BJ (cell line): Measurements from ENCODE around the gene CENPF. TPM values are rescaled to one million over a fixed set of nuclear protein-coding genes. Genes with fewer than 3 reads are reported as not detected.
"Not testable (repeated sequence)": the region's sequence is repeated elsewhere in the genome, so short reads cannot be mapped to it uniquely, and the experiment has no call there.

Experiments
- CTCF ChIA-PET: fragments of 350-600 bp; formaldehyde crosslinking; extraction: SDS; loops from one replicate; lab custom pipeline; 2021; ENCODE audit warnings: antibody characterized with exemption, inconsistent platforms; lab: Yijun Ruan, JAX
- POLR2A ChIA-PET: fragments of 300-600 bp; sonication (Branson Sonifier 250); formaldehyde crosslinking; extraction: SDS; loops from one replicate; lab custom pipeline; 2021; ENCODE audit warnings: antibody characterized with exemption; lab: Charles Lee
- DNase-seq: peaks from one replicate; pipeline ENCODE4 v3.0.0-alpha.2; 2011; ENCODE audit warnings: low read depth
- H3K27me3 ChIP-seq: 2 replicates; pipeline ENCODE4 v1.6.0; 2011; ENCODE audit warnings: low read length; ENCODE audit not compliant: control insufficient read depth, insufficient read depth
- H3K36me3 ChIP-seq: 2 replicates; pipeline ENCODE4 v1.5.1; 2011; ENCODE audit warnings: low read length; ENCODE audit not compliant: control insufficient read depth, insufficient read depth
- H3K4me3 ChIP-seq: 2 replicates; pipeline ENCODE4 v1.5.1; 2011; ENCODE audit warnings: low read depth, mild to moderate bottlenecking, control low read depth, low read length
- CTCF ChIP-seq: IDR thresholded peaks from 2 replicates; pipeline ENCODE4 v1.5.1; 2011; ENCODE audit warnings: low read depth, mild to moderate bottlenecking, control low read depth, inconsistent platforms, low read length, moderate library complexity; ENCODE audit not compliant: insufficient read depth
- polyA plus RNA-seq: library from polyadenylated mRNA; depleted of rRNA; stranded (reverse); fragments of >200 nt; gene quantifications from 2 replicates; pipeline ENCODE4 v1.2.3, GENCODE V29; 2011

Gene CENPF
- polyA plus RNA-seq, 1 experiment: 10.9 TPM

DNA sequence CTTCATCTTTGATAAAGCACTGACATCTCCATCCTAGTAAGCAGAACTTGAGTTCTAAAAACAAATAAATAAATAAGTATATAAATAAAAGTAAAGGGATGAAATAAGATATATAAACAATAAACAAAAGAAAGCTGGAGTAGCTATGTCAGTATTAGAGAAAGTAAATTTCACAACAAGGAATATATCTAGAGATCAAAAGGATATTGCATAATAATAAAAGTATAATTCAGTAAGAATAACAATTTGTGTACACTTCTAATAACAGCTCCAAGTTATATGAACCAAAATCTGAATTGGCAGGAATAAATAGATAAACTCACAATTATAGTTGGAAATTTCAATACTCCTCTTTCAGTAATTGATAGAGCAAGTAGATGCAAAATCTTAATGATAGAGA, 9.8 kb upstream of the CENPF start:
- CTCF ChIA-PET: interaction anchor here (0.5 to 19.9 kb wide), 5 partner anchors 8 to 983 kb away, joined by 3 to 473 read pairs (median 4); no protein-coding TSS in a partner anchor
- Histone ChIP-seq H3K4me3 (no peak overlapping the region), H3K36me3 (no peaks in the 10 kb centered on the region), H3K27me3 (no peaks in the 10 kb centered on the region)
- POLR2A ChIA-PET: no interaction called here
- no peak for DNase-seq
- no peak for TF ChIP-seq CTCF

DNA sequence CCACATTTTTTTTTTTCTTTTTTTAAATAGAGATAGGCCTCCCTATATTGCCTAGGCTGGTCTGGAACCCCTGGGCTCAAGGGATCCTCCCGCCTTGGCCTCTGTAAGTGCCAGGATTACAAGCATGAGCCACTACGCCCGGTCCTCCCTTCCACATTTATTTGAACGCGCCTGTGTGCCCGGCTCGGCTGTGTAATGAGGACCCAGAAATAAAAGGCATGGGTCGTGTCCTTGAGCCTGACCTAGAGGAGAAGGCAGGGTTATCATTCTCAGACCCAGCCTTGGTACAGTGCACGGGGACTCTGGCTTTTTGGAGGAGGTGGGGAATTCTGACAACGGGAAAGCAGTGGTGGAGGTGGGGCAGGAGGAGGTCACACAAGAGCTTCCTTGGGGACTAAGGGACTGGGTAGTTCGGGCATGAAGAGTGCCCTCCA, 841 bp downstream of the CENPF start:
- ChIA-PET CTCF (interaction anchor here (0.6 to 2.1 kb wide), 4 partner anchors 8 to 921 kb away, joined by 3 to 10 read pairs (median 7); no protein-coding TSS in a partner anchor), POLR2A (no interaction called here)
- DNase-seq: no peak
- no peaks in the 10 kb centered on the region for H3K36me3 ChIP-seq
- TF ChIP-seq CTCF: no peak
- H3K27me3 ChIP-seq: no peaks in the 10 kb centered on the region
- peak overlapping the region; percentile 75 for H3K4me3 ChIP-seq

DNA sequence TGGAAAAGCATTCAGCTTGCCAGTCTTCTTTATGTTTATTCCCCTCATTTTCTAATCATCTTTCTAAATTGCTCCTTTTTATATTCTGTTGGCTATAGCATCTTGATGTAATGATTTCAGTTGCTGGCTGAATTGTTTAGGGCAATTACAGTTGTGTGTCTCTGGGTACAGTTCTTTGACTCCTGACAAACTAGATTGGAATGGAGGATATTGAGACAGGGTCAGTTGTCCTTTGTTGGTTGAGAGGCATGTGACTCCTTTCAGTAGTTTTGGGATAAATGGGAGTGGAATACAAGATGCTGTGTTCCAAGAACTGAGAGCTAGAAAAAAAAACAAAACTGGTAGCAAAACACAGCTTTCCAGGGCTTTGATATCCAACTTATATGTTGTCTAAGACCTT, 1.5 kb downstream of the CENPF start:
- no peak for DNase-seq
- H3K36me3 ChIP-seq: no peaks in the 10 kb centered on the region
- peak overlapping the region; percentile 75 for H3K4me3 ChIP-seq
- no peak for TF ChIP-seq CTCF
- CTCF ChIA-PET: interaction anchor here (0.7 to 2.1 kb wide), 5 partner anchors 23 to 920 kb away, joined by 3 to 10 read pairs (median 7); no protein-coding TSS in a partner anchor
- H3K27me3 ChIP-seq: no peaks in the 10 kb centered on the region
- POLR2A ChIA-PET: no interaction called here

DNA sequence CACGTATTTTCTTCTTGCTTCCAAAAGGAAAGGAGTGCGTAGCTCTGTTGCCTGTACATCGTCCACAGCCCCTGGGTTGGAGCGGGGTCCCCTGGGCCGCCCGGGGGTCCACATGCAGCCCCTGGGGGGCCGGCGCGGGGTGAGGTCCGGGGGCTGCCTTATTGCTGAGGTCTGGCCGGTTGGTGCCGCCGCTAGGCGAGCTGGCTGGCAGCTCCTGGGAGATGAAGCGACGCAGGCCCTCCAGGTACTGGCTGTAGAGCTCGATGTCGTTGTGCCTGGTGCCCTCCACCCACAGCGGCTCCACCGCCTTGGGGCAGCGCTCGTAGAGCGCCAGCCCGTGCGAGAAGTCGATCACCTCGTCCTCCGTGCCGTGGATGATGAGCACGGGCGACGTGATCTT, 2.5 kb downstream of the CENPF start:
- CTCF ChIA-PET: interaction anchor here (0.7 to 1.8 kb wide), 4 partner anchors 22 to 277 kb away, joined by 3 to 9 read pairs (median 6); no protein-coding TSS in a partner anchor
- POLR2A ChIA-PET: not testable (repeated sequence)

GRCh38 chr1:214605933-214606925, 3.2 kb downstream of the CENPF start:
- POLR2A ChIA-PET, H3K36me3 ChIP-seq, CTCF ChIA-PET, DNase-seq, H3K4me3 ChIP-seq, H3K27me3 ChIP-seq: not testable (repeated sequence)

More for the DNA sequence above, 2.5 kb downstream of the CENPF start:
- H3K36me3 ChIP-seq, DNase-seq, H3K4me3 ChIP-seq, H3K27me3 ChIP-seq: not testable (repeated sequence)

- H3K4me3 ChIP-seq, DNase-seq, POLR2A ChIA-PET, CTCF ChIA-PET, H3K27me3 ChIP-seq, H3K36me3 ChIP-seq: not testable (repeated sequence)
Observed at GRCh38 chr1:214607492-214608215, 4.7 kb downstream of the CENPF start.

DNA sequence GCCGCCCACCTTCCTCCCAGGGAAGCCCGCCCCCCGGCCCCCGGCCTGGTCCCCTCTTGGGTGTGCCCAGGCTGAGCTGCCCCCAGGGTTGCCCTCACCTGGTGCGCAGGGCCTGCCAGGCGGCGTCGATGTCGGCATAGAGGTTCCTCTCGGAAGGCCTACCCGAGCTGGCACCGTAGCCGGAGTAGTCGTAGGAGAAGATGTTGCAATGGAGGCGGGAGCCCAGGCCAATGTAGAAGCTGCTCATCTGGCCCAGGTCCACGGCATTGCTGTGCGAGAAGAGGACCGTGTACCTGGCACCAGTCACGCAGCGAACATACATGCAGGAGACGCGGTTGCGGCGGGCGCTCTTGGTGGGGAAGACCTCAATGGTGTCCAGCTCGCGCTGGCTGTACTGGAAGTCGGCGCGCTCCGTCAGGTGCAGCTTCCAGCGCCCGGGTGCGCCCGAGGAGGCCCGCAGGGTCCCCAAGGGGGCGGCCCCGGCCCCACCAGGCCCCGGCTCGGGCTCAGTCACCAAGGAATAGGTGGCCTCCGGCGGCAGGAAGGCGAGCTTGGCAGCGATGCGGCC, 5.3 kb downstream of the CENPF start:
- CTCF ChIA-PET, H3K36me3 ChIP-seq, DNase-seq, H3K27me3 ChIP-seq, POLR2A ChIA-PET, H3K4me3 ChIP-seq: not testable (repeated sequence)

- CTCF ChIA-PET, POLR2A ChIA-PET, H3K27me3 ChIP-seq, H3K4me3 ChIP-seq, H3K36me3 ChIP-seq, DNase-seq: not testable (repeated sequence)
Observed at GRCh38 chr1:214608817-214609216, 5.8 kb downstream of the CENPF start.
